Transverse colon (tissue), 4 donors: ENCODE results near the gene ASB14. TPM values are rescaled to one million over a fixed set of nuclear protein-coding genes. Genes with fewer than 3 reads are reported as not detected.
"Not testable (repeated sequence)": the region's sequence is repeated elsewhere in the genome, so short reads cannot be mapped to it uniquely, and the experiment has no call there.

Experiments used
- DNase-seq: peaks from one replicate; pipeline ENCODE4 v3.0.0-alpha.2; 2019
- H3K27ac ChIP-seq, 4 donors: fragments of 200-600 bp; sonication (generic); 2 replicates each; pipeline ENCODE4 v1.5.1; 2016 to 2018; ENCODE audit warnings: inconsistent platforms in 4 of 4
- H3K27me3 ChIP-seq: fragments of 200-600 bp; sonication (generic); 2 replicates; pipeline ENCODE4 v1.5.1; 2017; ENCODE audit warnings: inconsistent platforms
- H3K36me3 ChIP-seq, 4 donors: fragments of 200-600 bp; sonication (generic); 2 replicates each; pipeline ENCODE4 v1.5.1; 2017 to 2019; ENCODE audit warnings: inconsistent platforms in 4 of 4
- H3K4me1 ChIP-seq, 4 donors: fragments of 200-600 bp; sonication (generic); 2 replicates each; pipeline ENCODE4 v1.5.1; 2017 to 2020; ENCODE audit warnings: inconsistent platforms in 4 of 4
- H3K4me3 ChIP-seq, 4 donors: fragments of 200-600 bp; sonication (generic); 1 replicate in 1 of 4; 2 replicates in 3 of 4; pipeline versions ENCODE4 v1.5.1 to v1.6.1; 2017 to 2019; ENCODE audit warnings: inconsistent platforms in 4 of 4
- H3K9me3 ChIP-seq, 2 donors: fragments of 200-600 bp; sonication (generic); 2 replicates each; pipeline ENCODE4 v1.5.1; 2017 to 2019; ENCODE audit warnings: inconsistent platforms in 2 of 2
- EP300 ChIP-seq: sonication (generic); formaldehyde crosslinking; IDR thresholded peaks from one replicate; pipeline ENCODE4 v1.6.1; 2017; ENCODE audit warnings: antibody characterized with exemption, low read depth
- POLR2A ChIP-seq: fragments of 450-650 bp; IDR thresholded peaks from one replicate; pipeline ENCODE4 v1.6.1; 2016; ENCODE audit warnings: antibody characterized with exemption, mild to moderate bottlenecking, moderate library complexity
- POLR2AphosphoS5 ChIP-seq, 3 donors: sonication (generic); formaldehyde crosslinking; IDR thresholded peaks; one replicate each; pipeline ENCODE4 v1.6.1; 2016; ENCODE audit warnings: antibody characterized with exemption in 3 of 3
- WGBS, 2 donors: methylation state at CpG; one replicate each; pipeline ENCODE4 v1.1.5; 2018; ENCODE audit warnings: low coverage in 1 of 2; 5-methylcytosine and 5-hydroxymethylcytosine counted together
- in situ Hi-C, 4 donors: fragments of 200-750 bp; cut with MboI; loops; one replicate each; pipeline versions ENCODE4 v1.15.0 to v1.15.1; 2017; ENCODE audit warnings: low sequenced_read_pairs in 3 of 4, low pct_ligation_motif_present in 1 of 4, low pct_unique_long_range_greater_than_20kb in 1 of 4
- intact Hi-C: fragments of 100-400 bp; cut with DNase I; formaldehyde crosslinking; loops from one replicate; pipeline ENCODE4 v1.15.1; 2023; ENCODE audit warnings: low total_unique reads
- total RNA-seq, 4 donors: library from RNA; depleted of rRNA; stranded (reverse); fragments of >200 nt; gene quantifications; one replicate each; pipeline ENCODE4 v1.1.0, GENCODE V29; 2016
- TF ChIP-seq, protein P1 (sequence below), 5 experiments: fragments of 200-600 bp in 3 of 5; fragments of 450-650 bp in 2 of 5; sonication (generic) in 3 of 5; IDR thresholded peaks; 1 replicate in 2 of 5; 2 replicates in 3 of 5; pipeline ENCODE4 v1.5.1; 2016 to 2017; ENCODE audit warnings: antibody characterized with exemption in 5 of 5, inconsistent platforms in 3 of 5, mild to moderate bottlenecking in 2 of 5, moderate library complexity in 1 of 5

Gene ASB14
- not detected for total RNA-seq

DNA sequence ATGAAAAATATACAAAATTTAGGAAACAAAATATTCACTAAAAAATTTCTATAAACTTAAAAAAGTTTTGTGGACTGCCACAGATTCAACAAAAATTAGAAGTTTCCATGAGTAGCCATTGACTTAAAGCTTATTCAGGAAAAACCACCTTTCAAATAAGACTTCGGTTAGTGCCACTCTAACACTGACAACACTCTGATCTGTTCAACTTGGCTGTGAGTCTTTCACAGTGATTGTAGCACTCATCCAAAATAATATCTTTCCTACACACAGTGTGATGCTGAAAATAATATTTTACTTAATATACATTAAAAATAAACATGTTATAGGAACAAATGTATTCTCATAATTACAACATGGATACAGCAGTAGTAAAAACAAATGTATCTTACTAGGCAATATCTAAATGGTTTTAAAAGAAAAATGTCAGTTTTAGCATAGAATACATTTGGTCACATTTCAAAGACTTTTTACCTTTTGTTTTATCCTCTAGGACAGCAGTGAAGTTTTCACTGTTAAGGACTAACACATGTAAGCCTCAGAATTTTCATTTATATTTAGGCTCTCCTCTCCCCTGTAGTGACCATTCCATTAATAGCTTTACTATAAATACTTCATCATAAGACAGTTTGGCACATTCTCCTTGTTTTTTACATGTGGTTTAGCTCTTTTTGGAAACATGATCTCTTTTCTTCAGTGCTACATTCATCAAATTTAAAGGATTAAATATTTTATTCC, at the start of gene ASB14:
TSS of gene ASB14 (minus strand) at position 527 of the 738 bp plus-strand sequence. CDS start 652 bp downstream, outside the sequence.
- Histone ChIP-seq H3K9me3 (no peaks in the 10 kb centered on the region), H3K4me3 (no peak within 1 kb of the TSS), H3K27ac (no peak within 1 kb of the TSS), H3K4me1 (no peaks in the 10 kb centered on the region), H3K36me3 (no peaks in the 10 kb centered on the region), H3K27me3 (no peaks in the 10 kb centered on the region)
- no peak for DNase-seq
- intact Hi-C loops, result no loop called here
- in situ Hi-C loops, result no loop called here
- WGBS, 2 donors, result 95 to 100% methylated on average over 1 of the region's 1 CpG
- no peak for TF ChIP-seq POLR2A
- TF ChIP-seq EP300, result no peak
- TF ChIP-seq, protein P1, sequence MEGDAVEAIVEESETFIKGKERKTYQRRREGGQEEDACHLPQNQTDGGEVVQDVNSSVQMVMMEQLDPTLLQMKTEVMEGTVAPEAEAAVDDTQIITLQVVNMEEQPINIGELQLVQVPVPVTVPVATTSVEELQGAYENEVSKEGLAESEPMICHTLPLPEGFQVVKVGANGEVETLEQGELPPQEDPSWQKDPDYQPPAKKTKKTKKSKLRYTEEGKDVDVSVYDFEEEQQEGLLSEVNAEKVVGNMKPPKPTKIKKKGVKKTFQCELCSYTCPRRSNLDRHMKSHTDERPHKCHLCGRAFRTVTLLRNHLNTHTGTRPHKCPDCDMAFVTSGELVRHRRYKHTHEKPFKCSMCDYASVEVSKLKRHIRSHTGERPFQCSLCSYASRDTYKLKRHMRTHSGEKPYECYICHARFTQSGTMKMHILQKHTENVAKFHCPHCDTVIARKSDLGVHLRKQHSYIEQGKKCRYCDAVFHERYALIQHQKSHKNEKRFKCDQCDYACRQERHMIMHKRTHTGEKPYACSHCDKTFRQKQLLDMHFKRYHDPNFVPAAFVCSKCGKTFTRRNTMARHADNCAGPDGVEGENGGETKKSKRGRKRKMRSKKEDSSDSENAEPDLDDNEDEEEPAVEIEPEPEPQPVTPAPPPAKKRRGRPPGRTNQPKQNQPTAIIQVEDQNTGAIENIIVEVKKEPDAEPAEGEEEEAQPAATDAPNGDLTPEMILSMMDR (IDR thresholded peaks at IDR 0.05), result no peak
- TF ChIP-seq POLR2AphosphoS5 (IDR thresholded peaks at IDR 0.05), result no peak

DNA sequence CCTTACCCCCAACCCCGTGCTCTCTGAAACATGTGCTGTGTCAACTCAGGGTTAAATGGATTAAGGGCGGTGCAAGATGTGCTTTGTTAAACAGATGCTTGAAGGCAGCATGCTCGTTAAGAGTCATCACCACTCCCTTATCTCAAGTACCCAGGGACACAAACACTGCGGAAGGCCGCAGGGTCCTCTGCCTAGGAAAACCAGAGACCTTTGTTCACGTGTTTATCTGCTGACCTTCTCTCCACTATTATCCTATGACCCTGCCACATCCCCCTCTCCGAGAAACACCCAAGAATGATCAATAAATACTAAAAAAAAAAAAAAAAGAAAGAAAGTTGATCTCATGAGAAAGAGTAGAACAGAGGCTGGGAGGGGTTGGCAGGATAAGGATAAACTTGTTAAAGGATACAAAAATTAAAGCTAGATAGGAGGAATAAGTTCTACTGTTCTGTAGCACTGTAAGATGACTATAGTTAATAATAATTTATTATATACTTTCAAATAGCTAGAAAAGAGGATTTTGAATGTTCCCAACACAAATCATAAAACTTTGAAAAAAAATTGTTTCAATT, 46.7 kb upstream of the ASB14 start:
- H3K36me3 ChIP-seq, H3K27me3 ChIP-seq, intact Hi-C loops, H3K4me1 ChIP-seq, H3K4me3 ChIP-seq, in situ Hi-C loops, H3K27ac ChIP-seq, H3K9me3 ChIP-seq, DNase-seq: not testable (repeated sequence)
- 46 to 50% methylated on average over 1 to 7 of the region's 7 CpGs for WGBS, 2 donors

DNA sequence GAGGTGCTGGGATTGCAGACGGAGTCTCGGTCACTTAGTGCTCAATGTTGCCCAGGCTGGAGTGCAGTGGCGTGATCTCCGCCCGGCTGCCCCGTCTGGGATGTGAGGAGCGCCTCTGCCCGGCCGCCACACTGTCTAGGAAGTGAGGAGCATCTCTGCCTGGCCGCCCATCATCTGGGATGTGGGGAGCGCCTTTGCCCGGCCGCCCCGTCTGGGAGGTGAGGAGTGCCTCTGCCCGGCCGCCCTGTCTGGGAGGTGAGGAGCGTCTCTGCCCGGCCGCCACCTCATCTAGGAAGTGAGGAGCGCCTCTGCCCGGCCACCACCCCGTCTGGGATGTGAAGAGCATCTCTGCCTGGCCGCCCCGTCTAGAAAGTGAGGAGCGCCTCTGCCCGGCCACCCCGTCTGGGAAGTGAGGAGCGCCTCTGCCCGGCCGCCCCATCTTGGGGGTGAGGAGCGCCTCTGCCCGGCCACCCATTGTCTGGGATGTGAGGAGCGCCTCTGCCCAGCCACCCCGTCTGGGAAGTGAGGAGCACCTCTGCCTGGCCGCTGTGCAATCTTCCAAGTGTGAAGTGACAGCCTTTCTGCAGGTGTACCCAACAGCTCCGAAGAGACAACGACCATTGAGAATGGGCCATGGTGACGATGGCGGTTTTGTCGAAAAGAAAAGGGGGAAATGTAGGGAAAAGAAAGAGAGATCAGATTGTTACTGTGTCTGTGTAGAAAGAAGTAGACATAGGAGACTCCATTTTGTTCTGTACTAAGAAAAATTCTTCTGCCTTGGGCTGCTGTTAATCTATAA, 46.0 kb upstream of the ASB14 start:
- H3K27ac ChIP-seq, H3K4me3 ChIP-seq, H3K27me3 ChIP-seq, intact Hi-C loops, DNase-seq, H3K4me1 ChIP-seq, in situ Hi-C loops, H3K36me3 ChIP-seq, H3K9me3 ChIP-seq: not testable (repeated sequence)
- WGBS, 2 donors, result 93% methylated on average over 5 to 32 of the region's 40 CpGs

DNA sequence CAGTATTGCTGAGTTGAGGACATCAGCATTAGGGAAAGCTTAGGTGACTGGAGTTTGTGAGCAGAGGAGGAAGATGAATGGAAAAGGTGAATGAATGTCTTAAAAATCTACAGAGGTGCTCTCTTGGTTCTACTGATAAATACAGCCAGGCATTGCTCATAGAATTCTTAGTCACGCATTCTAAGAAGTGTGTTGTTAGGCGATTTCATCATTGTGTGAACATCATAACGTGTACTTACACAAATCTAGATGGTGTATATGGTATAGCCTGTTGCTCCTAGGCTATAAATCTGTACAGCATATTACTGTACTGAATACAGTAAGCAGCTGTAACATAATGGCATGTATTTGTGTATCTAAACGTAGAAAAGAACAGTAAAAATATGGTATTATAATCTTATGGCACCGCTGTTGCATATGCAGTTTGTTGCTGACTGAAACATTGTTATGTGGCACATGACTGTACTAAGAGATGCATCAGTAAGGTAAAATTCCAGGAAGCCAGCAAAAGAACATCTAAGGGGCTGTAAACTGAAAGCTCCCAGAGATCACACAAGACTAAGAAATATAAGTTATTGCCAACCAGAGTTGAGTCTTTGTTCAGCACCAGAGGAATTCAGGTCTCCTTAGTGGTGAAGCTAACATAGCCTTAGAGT, 42.9 kb upstream of the ASB14 start:
- Histone ChIP-seq H3K4me1 (no peaks in the 10 kb centered on the region), H3K27ac (no peak overlapping the region), H3K9me3 (no peaks in the 10 kb centered on the region), H3K4me3 (no peak overlapping the region), H3K36me3 (no peaks in the 10 kb centered on the region), H3K27me3 (no peaks in the 10 kb centered on the region)
- TF ChIP-seq POLR2AphosphoS5 (IDR thresholded peaks at IDR 0.05) (no peak), EP300 (no peak), POLR2A (no peak)
- TF ChIP-seq, protein P1 (IDR thresholded peaks at IDR 0.05), result no peak
- 74% methylated on average over 4 to 5 of the region's 5 CpGs for WGBS, 2 donors
- in situ Hi-C loops, result no loop called here
- intact Hi-C loops, result no loop called here
- no peak for DNase-seq
